CD14-positive monocyte (primary cell): Measurements from ENCODE around the gene BCL7B. TPM values are rescaled to one million over a fixed set of nuclear protein-coding genes. Genes with fewer than 3 reads are reported as not detected.
A peak's percentile ranks its signal among the peaks of the same experiment; 100 is the strongest.

Experiments used
- DNase-seq, 3 donors: peaks; one replicate each; pipeline ENCODE4 v3.0.0-alpha.2; 2011 to 2022
- H2AFZ ChIP-seq: 2 replicates; pipeline ENCODE4 v1.6.0; 2012; ENCODE audit warnings: mild to moderate bottlenecking, low read depth, low read length, inconsistent platforms; ENCODE audit not compliant: insufficient read depth, poor library complexity, severe bottlenecking
- H3K27ac ChIP-seq, 2 donors: 1 replicate in 1 of 2; 2 replicates in 1 of 2; pipeline ENCODE4 v1.5.1; 2012 to 2013; ENCODE audit warnings: low read length in 2 of 2, control low read depth in 1 of 2, inconsistent platforms in 1 of 2, low read depth in 1 of 2, mild to moderate bottlenecking in 1 of 2
- H3K27me3 ChIP-seq, 2 donors: one replicate each; pipeline versions ENCODE4 v1.6.0 to v1.6.1; 2011 to 2013; ENCODE audit warnings: low read length in 2 of 2; ENCODE audit not compliant: control insufficient read depth in 2 of 2, insufficient read depth in 2 of 2
- H3K36me3 ChIP-seq, 2 donors: replicated peaks in 1 of 2; 1 replicate in 1 of 2; 2 replicates in 1 of 2; pipeline versions ENCODE4 v1.5.1 to v1.6.1; 2012 to 2013; ENCODE audit warnings: low read length in 2 of 2, control low read depth in 1 of 2, inconsistent platforms in 1 of 2, mild to moderate bottlenecking in 1 of 2; ENCODE audit not compliant: insufficient read depth in 2 of 2, control insufficient read depth in 1 of 2
- H3K4me1 ChIP-seq, 2 donors: 1 replicate in 1 of 2; 2 replicates in 1 of 2; pipeline versions ENCODE4 v1.5.1 to v1.6.1; 2012 to 2013; ENCODE audit warnings: low read length in 2 of 2, control low read depth in 1 of 2, inconsistent platforms in 1 of 2, mild to moderate bottlenecking in 1 of 2, moderate library complexity in 1 of 2; ENCODE audit not compliant: insufficient read depth in 2 of 2, control insufficient read depth in 1 of 2
- H3K4me2 ChIP-seq: replicated peaks from 2 replicates; pipeline ENCODE3; 2012; ENCODE audit warnings: low read length, moderate library complexity, mild to moderate bottlenecking; ENCODE audit not compliant: poor library complexity, severe bottlenecking; ENCODE audit errors: extremely low read depth
- H3K4me3 ChIP-seq, 3 experiments: fragments of 200-600 bp in 1 of 3; sonication (generic) in 1 of 3; replicated peaks in 1 of 3; 1 replicate in 2 of 3; 2 replicates in 1 of 3; pipeline ENCODE4 v1.5.1; 2011 to 2013; ENCODE audit warnings: low read length in 3 of 3, mild to moderate bottlenecking in 3 of 3, control low read depth in 2 of 3, low read depth in 2 of 3, inconsistent platforms in 1 of 3, moderate library complexity in 1 of 3
- H3K79me2 ChIP-seq: 2 replicates; pipeline ENCODE4 v1.6.0; 2012; ENCODE audit warnings: mild to moderate bottlenecking, control low read depth, inconsistent platforms, low read length, moderate library complexity; ENCODE audit not compliant: insufficient read depth
- H3K9ac ChIP-seq: 2 replicates; pipeline ENCODE4 v1.6.0; 2017; ENCODE audit warnings: low read length, mild to moderate bottlenecking; ENCODE audit not compliant: insufficient read depth, poor library complexity, severe bottlenecking
- H3K9me3 ChIP-seq, 2 donors: replicated peaks in 1 of 2; 1 replicate in 1 of 2; 2 replicates in 1 of 2; pipeline versions ENCODE4 v1.5.1 to v1.6.1; 2012 to 2013; ENCODE audit warnings: low read length in 2 of 2, control low read depth in 1 of 2; ENCODE audit not compliant: control insufficient read depth in 1 of 2, insufficient read depth in 1 of 2
- H4K20me1 ChIP-seq: 2 replicates; pipeline ENCODE4 v1.6.0; 2012; ENCODE audit warnings: mild to moderate bottlenecking, low read length, control low read depth, moderate library complexity; ENCODE audit not compliant: insufficient read depth
- H3K27ac Mint-ChIP-seq, 7 donors: one replicate each; pipeline ENCODE4 v1.8.0; 2020; ENCODE audit warnings: mild to moderate bottlenecking in 7 of 7, mixed read lengths in 7 of 7, moderate library complexity in 6 of 7, inconsistent platforms in 2 of 7
- H3K27me3 Mint-ChIP-seq, 3 donors: one replicate each; pipeline ENCODE4 v1.8.0; 2021 to 2022; ENCODE audit warnings: low read depth in 3 of 3, mild to moderate bottlenecking in 3 of 3, mixed read lengths in 3 of 3, moderate library complexity in 3 of 3, inconsistent platforms in 1 of 3
- H3K36me3 Mint-ChIP-seq, 2 donors: one replicate each; pipeline ENCODE4 v1.8.0; 2020; ENCODE audit warnings: mixed read lengths in 2 of 2, inconsistent platforms in 1 of 2, mild to moderate bottlenecking in 1 of 2
- H3K4me1 Mint-ChIP-seq: one replicate; pipeline ENCODE4 v1.8.0; 2020; ENCODE audit warnings: mild to moderate bottlenecking, mixed read lengths
- H3K4me3 Mint-ChIP-seq, 2 donors: one replicate each; pipeline ENCODE4 v1.8.0; 2020; ENCODE audit warnings: mild to moderate bottlenecking in 2 of 2, mixed read lengths in 2 of 2, moderate library complexity in 1 of 2
- H3K9me3 Mint-ChIP-seq, 7 donors: one replicate each; pipeline ENCODE4 v1.8.0; 2020 to 2022; ENCODE audit warnings: mixed read lengths in 7 of 7, mild to moderate bottlenecking in 6 of 7, moderate library complexity in 6 of 7, inconsistent platforms in 2 of 7
- WGBS: methylation state at CpG from one replicate; pipeline ENCODE4 v1.1.5; 2013; ENCODE audit warnings: missing lambda C conversion rate; ENCODE audit not compliant: insufficient coverage; 5-methylcytosine and 5-hydroxymethylcytosine counted together
- intact Hi-C, 2 donors: fragments of 100-400 bp; cut with micrococcal nuclease; formaldehyde crosslinking; loops; one replicate each; pipeline versions ENCODE4 v1.15.0 to v1.15.1; 2023
- polyA plus RNA-seq, 3 donors: library from polyadenylated mRNA; depleted of rRNA in 1 of 3; unstranded in 2 of 3; stranded (reverse) in 1 of 3; fragments of 300-500 nt in 2 of 3; fragments of >200 nt in 1 of 3; fragmentation: Illumina TruSeq in 2 of 3; gene quantifications; 1 replicate in 2 of 3; 2 replicates in 1 of 3; pipeline ENCODE4 v1.2.3, GENCODE V29; 2012 to 2021
- TF ChIP-seq, protein P1 (sequence below): fragments of 200-600 bp; IDR thresholded peaks from one replicate; pipeline ENCODE4 v1.8.0; 2022; ENCODE audit warnings: antibody characterized with exemption, mild to moderate bottlenecking

The BCL7B gene
- polyA plus RNA-seq, 3 donors: 53.5 to 73.8 (median 68.7) TPM

DNA sequence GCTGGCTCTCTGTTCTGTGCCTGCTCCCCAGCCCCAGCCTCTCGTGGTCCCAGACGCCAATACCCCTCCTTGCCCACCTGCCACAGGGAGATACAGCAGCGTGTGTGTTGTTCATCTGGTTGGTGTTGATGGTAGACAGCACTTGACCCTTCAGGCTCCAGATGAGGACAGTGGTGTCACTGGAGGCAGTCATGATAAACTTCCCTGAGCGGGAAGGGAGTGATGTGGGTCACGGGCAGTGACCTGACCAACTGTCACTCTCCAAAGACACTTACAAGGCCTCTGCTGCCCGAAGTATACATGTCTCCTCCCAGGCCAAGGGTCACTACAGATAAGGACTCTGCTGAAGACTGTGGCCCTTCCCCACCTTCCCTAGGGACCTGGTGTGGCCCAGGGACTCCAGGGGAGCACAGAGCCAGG is 15.3 kb upstream of the BCL7B start:
- Histone ChIP-seq H2AFZ (no peak overlapping the region), H3K4me1 (peaks cover 12 to 16% of the 10 kb centered on the region in 2 donors), H3K4me3 (no peak overlapping the region), H3K4me2 (no peak overlapping the region), H3K79me2 (peaks cover 45% of the 10 kb centered on the region), H3K9me3 (no peaks in the 10 kb centered on the region), H3K27ac (no peak overlapping the region), H3K36me3 (peaks cover 55 to 62% of the 10 kb centered on the region in 2 donors), H4K20me1 (peaks cover 22% of the 10 kb centered on the region), H3K9ac (no peak overlapping the region), H3K27me3 (no peaks in the 10 kb centered on the region)
- TF ChIP-seq, protein P1, sequence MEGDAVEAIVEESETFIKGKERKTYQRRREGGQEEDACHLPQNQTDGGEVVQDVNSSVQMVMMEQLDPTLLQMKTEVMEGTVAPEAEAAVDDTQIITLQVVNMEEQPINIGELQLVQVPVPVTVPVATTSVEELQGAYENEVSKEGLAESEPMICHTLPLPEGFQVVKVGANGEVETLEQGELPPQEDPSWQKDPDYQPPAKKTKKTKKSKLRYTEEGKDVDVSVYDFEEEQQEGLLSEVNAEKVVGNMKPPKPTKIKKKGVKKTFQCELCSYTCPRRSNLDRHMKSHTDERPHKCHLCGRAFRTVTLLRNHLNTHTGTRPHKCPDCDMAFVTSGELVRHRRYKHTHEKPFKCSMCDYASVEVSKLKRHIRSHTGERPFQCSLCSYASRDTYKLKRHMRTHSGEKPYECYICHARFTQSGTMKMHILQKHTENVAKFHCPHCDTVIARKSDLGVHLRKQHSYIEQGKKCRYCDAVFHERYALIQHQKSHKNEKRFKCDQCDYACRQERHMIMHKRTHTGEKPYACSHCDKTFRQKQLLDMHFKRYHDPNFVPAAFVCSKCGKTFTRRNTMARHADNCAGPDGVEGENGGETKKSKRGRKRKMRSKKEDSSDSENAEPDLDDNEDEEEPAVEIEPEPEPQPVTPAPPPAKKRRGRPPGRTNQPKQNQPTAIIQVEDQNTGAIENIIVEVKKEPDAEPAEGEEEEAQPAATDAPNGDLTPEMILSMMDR: no peak
- Mint-ChIP-seq H3K4me1 (peaks cover 15% of the 10 kb centered on the region), H3K27me3 (peaks cover 0 to 1% (median 0%) of the 10 kb centered on the region in 3 donors), H3K4me3 (no peak overlapping the region), H3K9me3 (no peaks in the 10 kb centered on the region), H3K36me3 (peaks cover 62 to 73% of the 10 kb centered on the region in 2 donors), H3K27ac (peak overlapping the region in 4 of 7 donors; percentile 17 to 60 (median 34))
- intact Hi-C loops: no loop called here
- DNase-seq: no peak
- WGBS: 94% methylated on average over 4 of the region's 6 CpGs

DNA sequence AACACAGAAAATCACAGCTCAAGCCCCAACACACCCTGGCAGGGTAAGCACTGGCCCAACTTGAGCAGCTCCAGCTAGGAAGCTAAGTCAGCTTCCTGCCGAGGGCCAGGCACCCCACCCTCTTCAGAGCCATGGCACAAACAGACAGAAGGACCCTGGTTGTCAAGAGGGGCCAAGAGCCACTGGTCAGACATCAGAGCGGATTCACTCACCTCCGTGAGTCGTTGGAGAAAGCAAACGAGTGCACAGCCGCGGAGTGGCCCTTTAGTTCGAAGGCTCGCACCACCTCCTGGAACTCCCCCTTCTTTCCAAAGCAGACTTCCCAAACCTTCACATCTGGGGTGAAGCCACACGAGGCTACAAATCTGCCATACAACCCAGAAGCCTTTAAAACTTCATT is 13.5 kb upstream of the BCL7B start:
- H3K27me3 Mint-ChIP-seq: peaks cover 0 to 2% (median 1%) of the 10 kb centered on the region in 3 donors
- no peak overlapping the region for H3K27ac ChIP-seq
- no peak for DNase-seq
- H3K4me3 ChIP-seq: no peak overlapping the region
- peak overlapping the region in 3 of 7 donors; percentile 23 to 37 (median 36) for H3K27ac Mint-ChIP-seq
- H3K36me3 ChIP-seq: peaks cover 55 to 62% of the 10 kb centered on the region in 2 donors
- H2AFZ ChIP-seq: no peak overlapping the region
- intact Hi-C loops: no loop called here
- H3K4me1 ChIP-seq: peaks cover 2 to 7% of the 10 kb centered on the region in 2 donors
- H3K79me2 ChIP-seq: peaks cover 27% of the 10 kb centered on the region
- peaks cover 14% of the 10 kb centered on the region for H3K4me1 Mint-ChIP-seq
- H3K4me3 Mint-ChIP-seq: no peak overlapping the region
- no peaks in the 10 kb centered on the region for H3K27me3 ChIP-seq
- no peak overlapping the region for H3K4me2 ChIP-seq
- H3K9me3 Mint-ChIP-seq: no peaks in the 10 kb centered on the region
- peaks cover 22% of the 10 kb centered on the region for H4K20me1 ChIP-seq
- WGBS: 97% methylated on average over 9 of the region's 10 CpGs
- peaks cover 57 to 70% of the 10 kb centered on the region in 2 donors for H3K36me3 Mint-ChIP-seq
- no peak overlapping the region for H3K9ac ChIP-seq
- H3K9me3 ChIP-seq: no peaks in the 10 kb centered on the region
- TF ChIP-seq, protein P1: no peak
